Stomach (tissue), 4 donors: Measurements from ENCODE around the gene GLB1L2.

Experiments
- EP300 ChIP-seq: sonication (generic); formaldehyde crosslinking; IDR thresholded peaks from one replicate; pipeline ENCODE4 v1.6.1; 2017; ENCODE audit warnings: antibody characterized with exemption
- POLR2A ChIP-seq, 4 donors: fragments of 450-650 bp; IDR thresholded peaks; one replicate each; pipeline ENCODE4 v1.6.1; 2016; ENCODE audit warnings: antibody characterized with exemption in 4 of 4, control low read depth in 2 of 4, mild to moderate bottlenecking in 1 of 4, moderate library complexity in 1 of 4
- POLR2AphosphoS5 ChIP-seq, 3 donors: sonication (generic); formaldehyde crosslinking; IDR thresholded peaks; one replicate each; pipeline ENCODE4 v1.6.1; 2016; ENCODE audit warnings: antibody characterized with exemption in 3 of 3
- TF ChIP-seq, protein P1 (sequence below), 7 experiments: fragments of 450-650 bp in 4 of 7; fragments of 200-600 bp in 3 of 7; sonication (generic) in 3 of 7; IDR thresholded peaks; one replicate each; pipeline ENCODE4 v1.5.1; 2016 to 2019; ENCODE audit warnings: antibody characterized with exemption in 7 of 7, control low read depth in 2 of 7, mild to moderate bottlenecking in 1 of 7

- TF ChIP-seq, protein P1, sequence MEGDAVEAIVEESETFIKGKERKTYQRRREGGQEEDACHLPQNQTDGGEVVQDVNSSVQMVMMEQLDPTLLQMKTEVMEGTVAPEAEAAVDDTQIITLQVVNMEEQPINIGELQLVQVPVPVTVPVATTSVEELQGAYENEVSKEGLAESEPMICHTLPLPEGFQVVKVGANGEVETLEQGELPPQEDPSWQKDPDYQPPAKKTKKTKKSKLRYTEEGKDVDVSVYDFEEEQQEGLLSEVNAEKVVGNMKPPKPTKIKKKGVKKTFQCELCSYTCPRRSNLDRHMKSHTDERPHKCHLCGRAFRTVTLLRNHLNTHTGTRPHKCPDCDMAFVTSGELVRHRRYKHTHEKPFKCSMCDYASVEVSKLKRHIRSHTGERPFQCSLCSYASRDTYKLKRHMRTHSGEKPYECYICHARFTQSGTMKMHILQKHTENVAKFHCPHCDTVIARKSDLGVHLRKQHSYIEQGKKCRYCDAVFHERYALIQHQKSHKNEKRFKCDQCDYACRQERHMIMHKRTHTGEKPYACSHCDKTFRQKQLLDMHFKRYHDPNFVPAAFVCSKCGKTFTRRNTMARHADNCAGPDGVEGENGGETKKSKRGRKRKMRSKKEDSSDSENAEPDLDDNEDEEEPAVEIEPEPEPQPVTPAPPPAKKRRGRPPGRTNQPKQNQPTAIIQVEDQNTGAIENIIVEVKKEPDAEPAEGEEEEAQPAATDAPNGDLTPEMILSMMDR (IDR thresholded peaks at IDR 0.05) = no peak
- no peak for TF ChIP-seq POLR2A (IDR thresholded peaks at IDR 0.05)
- no peak for TF ChIP-seq POLR2AphosphoS5 (IDR thresholded peaks at IDR 0.05)
- TF ChIP-seq EP300 = no peak
Measured at GRCh38 chr11:134387501-134387900, 55.7 kb downstream of the GLB1L2 start.
